Caco-2 (cell line): ENCODE measurements around the gene COL9A3. TPM values are rescaled to one million over a fixed set of nuclear protein-coding genes. Genes with fewer than 3 reads are reported as not detected.

Experiments used
- BruUV-seq: library from RNA; stranded (reverse); fragments of 400-500 nt; replicated peaks from 2 replicates; lab custom pipeline; 2021; lab: Mats Ljungman, UMichigan
- CTCF ChIA-PET: fragments of 300-600 bp; sonication (Branson Sonifier 250); formaldehyde crosslinking; loops from one replicate; lab custom pipeline; 2022; ENCODE audit warnings: antibody characterized with exemption; lab: Charles Lee
- POLR2A ChIA-PET: fragments of 300-600 bp; sonication (Branson Sonifier 250); formaldehyde crosslinking; loops from one replicate; lab custom pipeline; 2022; ENCODE audit warnings: antibody characterized with exemption; lab: Charles Lee
- DNase-seq, 2 experiments: peaks; one replicate each; pipeline versions ENCODE4 v3.0.0 to v3.0.0-alpha.2; 2020 to 2022
- H3K27me3 ChIP-seq: replicated peaks from 2 replicates; pipeline ENCODE4 v1.6.0; 2011; ENCODE audit warnings: low read length; ENCODE audit not compliant: control insufficient read depth, insufficient read depth
- H3K36me3 ChIP-seq: 2 replicates; pipeline ENCODE4 v1.5.1; 2011; ENCODE audit warnings: low read length; ENCODE audit not compliant: control insufficient read depth, insufficient read depth
- H3K4me1 ChIP-seq: fragments of 250-450 bp; sonication (Bioruptor Pico); 2 replicates; pipeline ENCODE4 v1.5.1; 2020; ENCODE audit warnings: mild to moderate bottlenecking
- H3K4me3 ChIP-seq: 2 replicates; pipeline ENCODE4 v1.5.1; 2011; ENCODE audit warnings: low read depth, mild to moderate bottlenecking, control low read depth, low read length
- H3K9me3 ChIP-seq: fragments of 250-450 bp; sonication (Bioruptor Pico); 2 replicates; pipeline ENCODE4 v1.5.1; 2020; ENCODE audit warnings: mild to moderate bottlenecking, moderate library complexity
- H3K27ac Mint-ChIP-seq: one replicate; pipeline ENCODE4 v1.8.0; 2022; ENCODE audit warnings: mixed read lengths; ENCODE audit not compliant: unreplicated experiment
- H3K27me3 Mint-ChIP-seq: one replicate; pipeline ENCODE4 v1.8.0; 2022; ENCODE audit warnings: mixed read lengths; ENCODE audit not compliant: insufficient read depth, unreplicated experiment
- H3K36me3 Mint-ChIP-seq: one replicate; pipeline ENCODE4 v1.8.0; 2022; ENCODE audit warnings: mild to moderate bottlenecking, mixed read lengths; ENCODE audit not compliant: insufficient read depth, unreplicated experiment
- H3K4me1 Mint-ChIP-seq: one replicate; pipeline ENCODE4 v1.8.0; 2022; ENCODE audit warnings: low read depth, mixed read lengths; ENCODE audit not compliant: unreplicated experiment
- H3K4me3 Mint-ChIP-seq: one replicate; pipeline ENCODE4 v1.8.0; 2022; ENCODE audit warnings: mild to moderate bottlenecking, moderate library complexity, mixed read lengths; ENCODE audit not compliant: unreplicated experiment
- H3K9me3 Mint-ChIP-seq: one replicate; pipeline ENCODE4 v1.8.0; 2022; ENCODE audit warnings: mixed read lengths; ENCODE audit not compliant: unreplicated experiment
- intact Hi-C: fragments of 100-400 bp; cut with micrococcal nuclease; formaldehyde crosslinking; loops from one replicate; pipeline ENCODE4 v1.10.0; 2022; ENCODE audit not compliant: unreplicated experiment
- total RNA-seq: library from RNA; stranded (reverse); gene quantifications from 2 replicates; pipeline ENCODE4 v1.2.3, GENCODE V29; 2022
- TF ChIP-seq, protein P1 (sequence below), 2 experiments: fragments of 200-600 bp in 1 of 2; IDR thresholded peaks; 1 replicate in 1 of 2; 2 replicates in 1 of 2; pipeline versions ENCODE4 v1.5.1 to v1.8.0; 2011 to 2022; ENCODE audit warnings: antibody characterized with exemption in 1 of 2, control low read depth in 1 of 2, inconsistent platforms in 1 of 2, low read depth in 1 of 2, low read length in 1 of 2, mild to moderate bottlenecking in 1 of 2, moderate library complexity in 1 of 2; ENCODE audit not compliant: insufficient read depth in 1 of 2, severe bottlenecking in 1 of 2, unreplicated experiment in 1 of 2

COL9A3 gene
- total RNA-seq, 1 experiment from 2014 or later = 6.4 TPM

- Histone ChIP-seq H3K27me3 (no peaks in the 10 kb centered on the region), H3K4me3 (no peak overlapping the region), H3K4me1 (no peaks in the 10 kb centered on the region), H3K36me3 (no peaks in the 10 kb centered on the region), H3K9me3 (no peaks in the 10 kb centered on the region)
- peak in 1 of 2 experiments; percentile 51 for DNase-seq
- Mint-ChIP-seq H3K4me1 (no peaks in the 10 kb centered on the region), H3K27ac (no peak overlapping the region), H3K9me3 (no peaks in the 10 kb centered on the region), H3K27me3 (no peaks in the 10 kb centered on the region), H3K36me3 (no peaks in the 10 kb centered on the region), H3K4me3 (no peak overlapping the region)
- intact Hi-C loops = no loop called here
- no TSS peak for BruUV-seq
- ChIA-PET CTCF (no interaction called here), POLR2A (no interaction called here)
- TF ChIP-seq, protein P1, sequence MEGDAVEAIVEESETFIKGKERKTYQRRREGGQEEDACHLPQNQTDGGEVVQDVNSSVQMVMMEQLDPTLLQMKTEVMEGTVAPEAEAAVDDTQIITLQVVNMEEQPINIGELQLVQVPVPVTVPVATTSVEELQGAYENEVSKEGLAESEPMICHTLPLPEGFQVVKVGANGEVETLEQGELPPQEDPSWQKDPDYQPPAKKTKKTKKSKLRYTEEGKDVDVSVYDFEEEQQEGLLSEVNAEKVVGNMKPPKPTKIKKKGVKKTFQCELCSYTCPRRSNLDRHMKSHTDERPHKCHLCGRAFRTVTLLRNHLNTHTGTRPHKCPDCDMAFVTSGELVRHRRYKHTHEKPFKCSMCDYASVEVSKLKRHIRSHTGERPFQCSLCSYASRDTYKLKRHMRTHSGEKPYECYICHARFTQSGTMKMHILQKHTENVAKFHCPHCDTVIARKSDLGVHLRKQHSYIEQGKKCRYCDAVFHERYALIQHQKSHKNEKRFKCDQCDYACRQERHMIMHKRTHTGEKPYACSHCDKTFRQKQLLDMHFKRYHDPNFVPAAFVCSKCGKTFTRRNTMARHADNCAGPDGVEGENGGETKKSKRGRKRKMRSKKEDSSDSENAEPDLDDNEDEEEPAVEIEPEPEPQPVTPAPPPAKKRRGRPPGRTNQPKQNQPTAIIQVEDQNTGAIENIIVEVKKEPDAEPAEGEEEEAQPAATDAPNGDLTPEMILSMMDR (IDR thresholded peaks at IDR 0.05; ENCODE audit: insufficient read depth in 1 of 2, low read depth in 1 of 2, low read length in 1 of 2, severe bottlenecking in 1 of 2, unreplicated experiment in 1 of 2) = no peak
These were observed 21.5 kb downstream of the COL9A3 start for GRCh38 chr20:62838128-62838891.

DNA sequence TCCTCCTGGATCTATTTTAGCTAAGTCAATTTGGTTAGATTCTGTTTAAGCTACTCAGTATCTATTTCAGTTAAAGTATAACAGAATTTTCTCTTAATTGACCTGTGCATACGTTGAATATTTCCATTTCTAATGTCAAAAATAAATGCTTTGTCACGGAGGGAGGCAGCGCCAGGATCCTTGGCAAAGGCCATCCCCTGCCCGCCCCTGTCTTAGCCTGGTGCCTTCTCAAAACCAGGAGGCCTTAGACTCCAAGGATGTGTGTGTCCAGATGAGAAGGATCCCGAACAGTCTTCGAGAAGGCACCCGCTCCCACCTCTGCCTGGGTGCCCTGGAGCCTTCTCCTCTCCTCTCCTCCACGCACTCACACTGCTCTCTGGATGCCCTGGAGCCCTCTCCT lies 22.4 kb downstream of the COL9A3 start:
- Histone ChIP-seq H3K4me3 (no peak overlapping the region), H3K27me3 (no peaks in the 10 kb centered on the region), H3K4me1 (no peaks in the 10 kb centered on the region), H3K36me3 (no peaks in the 10 kb centered on the region), H3K9me3 (no peaks in the 10 kb centered on the region)
- no peak overlapping the region for H3K27ac Mint-ChIP-seq
- no peaks in the 10 kb centered on the region for H3K9me3 Mint-ChIP-seq
- no TSS peak for BruUV-seq
- TF ChIP-seq, protein P1 (IDR thresholded peaks at IDR 0.05; ENCODE audit: insufficient read depth in 1 of 2, low read depth in 1 of 2, low read length in 1 of 2, severe bottlenecking in 1 of 2, unreplicated experiment in 1 of 2) = no peak
- no peaks in the 10 kb centered on the region for H3K4me1 Mint-ChIP-seq
- H3K36me3 Mint-ChIP-seq = no peaks in the 10 kb centered on the region
- ChIA-PET CTCF (no interaction called here), POLR2A (no interaction called here)
- intact Hi-C loops = no loop called here
- no peaks in the 10 kb centered on the region for H3K27me3 Mint-ChIP-seq
- no peak overlapping the region for H3K4me3 Mint-ChIP-seq
- DNase-seq = peak in 1 of 2 experiments; percentile 40

- Histone ChIP-seq H3K4me1 (no peaks in the 10 kb centered on the region), H3K4me3 (no peak overlapping the region), H3K36me3 (no peaks in the 10 kb centered on the region), H3K9me3 (no peaks in the 10 kb centered on the region), H3K27me3 (no peaks in the 10 kb centered on the region)
- TF ChIP-seq, protein P1 (IDR thresholded peaks at IDR 0.05; ENCODE audit: insufficient read depth in 1 of 2, low read depth in 1 of 2, low read length in 1 of 2, severe bottlenecking in 1 of 2, unreplicated experiment in 1 of 2) = no peak
- peak in 1 of 2 experiments; percentile 35 for DNase-seq
- Mint-ChIP-seq H3K4me1 (no peaks in the 10 kb centered on the region), H3K9me3 (no peaks in the 10 kb centered on the region), H3K27me3 (no peaks in the 10 kb centered on the region), H3K4me3 (no peak overlapping the region), H3K27ac (no peak overlapping the region), H3K36me3 (no peaks in the 10 kb centered on the region)
- ChIA-PET POLR2A (no interaction called here), CTCF (interaction anchor here (0.8 kb wide), 1 partner anchor 9 kb away, joined by 3 read pairs; no protein-coding TSS in a partner anchor)
- intact Hi-C loops = no loop called here
- BruUV-seq = no TSS peak
These were observed 23.0 kb downstream of the COL9A3 start for GRCh38 chr20:62839816-62840215.
